Fibroblast of pulmonary artery (primary cell): ENCODE measurements around the gene MAN1C1.
A peak's percentile ranks its signal among the peaks of the same experiment; 100 is the strongest.

Experiments used
- DNase-seq: peaks from one replicate; pipeline ENCODE4 v3.0.0-alpha.2; 2010; ENCODE audit warnings: low read depth
- H3K4me3 ChIP-seq: replicated peaks from 2 replicates; pipeline ENCODE4 v1.5.1; 2011; ENCODE audit warnings: low read depth, mild to moderate bottlenecking, control low read depth, low read length, moderate library complexity
- CTCF ChIP-seq: IDR thresholded peaks from 2 replicates; pipeline ENCODE4 v1.5.1; 2011; ENCODE audit warnings: mild to moderate bottlenecking, control low read depth, low read length, inconsistent platforms; ENCODE audit errors: missing control alignments

The MAN1C1 gene

GRCh38 chr1:25570798-25571521, 45.6 kb upstream of the MAN1C1 start:
- TF ChIP-seq CTCF: no peak
- no peak for DNase-seq
- no peak overlapping the region for H3K4me3 ChIP-seq

- H3K4me3 ChIP-seq: no peak overlapping the region
- no peak for DNase-seq
- TF ChIP-seq CTCF: no peak
Observed at GRCh38 chr1:25571522-25571970, 45.0 kb upstream of the MAN1C1 start.

DNA sequence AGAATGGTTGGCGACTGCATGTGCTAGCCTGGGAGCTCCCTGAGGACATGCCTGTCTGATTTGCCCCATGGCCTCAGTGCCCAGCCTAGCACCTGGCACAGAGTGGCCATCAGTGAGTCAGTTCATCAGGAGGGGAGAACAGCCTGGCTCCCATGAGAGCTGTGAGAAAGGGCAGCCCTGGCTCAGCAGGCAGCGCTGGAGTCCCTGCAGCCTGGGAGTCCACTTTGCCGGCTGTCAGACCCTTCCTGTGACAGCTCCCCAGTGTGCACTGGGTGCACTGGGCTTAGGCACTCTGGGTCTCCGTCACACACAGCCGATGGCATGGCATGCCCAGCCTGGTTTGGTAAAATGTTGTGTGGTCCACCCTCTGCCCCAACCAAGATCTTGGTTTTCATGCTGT, 44.5 kb upstream of the MAN1C1 start:
- TF ChIP-seq CTCF: no peak
- no peak overlapping the region for H3K4me3 ChIP-seq
- no peak for DNase-seq

- no peak overlapping the region for H3K4me3 ChIP-seq
- TF ChIP-seq CTCF: peak; percentile 78
- peak; percentile 57 for DNase-seq
Observed at GRCh38 chr1:25572708-25573590, 43.6 kb upstream of the MAN1C1 start.

- H3K4me3 ChIP-seq: no peak overlapping the region
- DNase-seq: no peak
- no peak for TF ChIP-seq CTCF
Observed at GRCh38 chr1:25573591-25573930, 43.0 kb upstream of the MAN1C1 start.

- no peak for DNase-seq
- no peak overlapping the region for H3K4me3 ChIP-seq
- TF ChIP-seq CTCF: no peak
Observed at GRCh38 chr1:25573961-25574360, 42.6 kb upstream of the MAN1C1 start.

GRCh38 chr1:25575191-25575590, 41.4 kb upstream of the MAN1C1 start:
- H3K4me3 ChIP-seq: no peak overlapping the region
- DNase-seq: no peak
- no peak for TF ChIP-seq CTCF
